GM12878 (cell line): ENCODE measurements around the gene ASB14. TPM values are rescaled to one million over a fixed set of nuclear protein-coding genes. Genes with fewer than 3 reads are reported as not detected.

ENCODE experiments used
- ASH2L ChIP-seq: fragments of 300-600, 200-600 bp; sonication (generic); IDR thresholded peaks from 2 replicates; pipeline ENCODE4 v1.6.1; 2017; ENCODE audit warnings: low read depth, mild to moderate bottlenecking, borderline replicate concordance
- CREM ChIP-seq: IDR thresholded peaks from 2 replicates; pipeline ENCODE4 v1.6.1; 2014; ENCODE audit warnings: antibody characterized with exemption, low read depth
- EED ChIP-seq: sonication (generic); IDR thresholded peaks from 2 replicates; pipeline ENCODE4 v1.6.1; 2016; ENCODE audit warnings: antibody characterized with exemption, low read depth
- GATAD2B ChIP-seq: fragments of 450-650 bp; conservative IDR thresholded peaks from 2 replicates; pipeline ENCODE4 v1.6.1; 2017; ENCODE audit warnings: low read depth, mild to moderate bottlenecking, moderate library complexity
- HDGF ChIP-seq: fragments of 450-650 bp; IDR thresholded peaks from 2 replicates; pipeline ENCODE4 v1.6.1; 2016; ENCODE audit warnings: antibody characterized with exemption
- KDM1A ChIP-seq: fragments of 200-600 bp; sonication (generic); IDR thresholded peaks from 2 replicates; pipeline ENCODE4 v1.6.1; 2016; ENCODE audit warnings: borderline replicate concordance
- NFXL1 ChIP-seq: fragments of 450-650 bp; IDR thresholded peaks from 2 replicates; pipeline ENCODE4 v1.6.1; 2017; ENCODE audit warnings: antibody characterized with exemption, mild to moderate bottlenecking, borderline replicate concordance
- NR2C1 ChIP-seq: fragments of 450-650 bp; IDR thresholded peaks from 2 replicates; pipeline ENCODE4 v1.6.1; 2017; ENCODE audit warnings: antibody characterized with exemption, mild to moderate bottlenecking, moderate library complexity
- NR2F1 ChIP-seq: fragments of 450-650 bp; conservative IDR thresholded peaks from 2 replicates; pipeline ENCODE4 v1.6.1; 2017; ENCODE audit warnings: mild to moderate bottlenecking
- RCOR1 ChIP-seq: conservative IDR thresholded peaks from 2 replicates; pipeline ENCODE4 v1.6.1; 2012; ENCODE audit warnings: low read depth, low read length, improper control_type of control experiment
- SIX5 ChIP-seq: IDR thresholded peaks from 2 replicates; pipeline ENCODE4 v1.6.1; 2011; ENCODE audit warnings: mild to moderate bottlenecking, low read depth, low read length, moderate library complexity; ENCODE audit not compliant: severe bottlenecking
- ZNF24 ChIP-seq: fragments of 450-650 bp; IDR thresholded peaks from 2 replicates; pipeline ENCODE4 v1.6.1; 2017; ENCODE audit warnings: antibody characterized with exemption, mild to moderate bottlenecking
- polyA plus RNA-seq, 11 experiments: library from polyadenylated mRNA; depleted of rRNA in 4 of 11; unstranded in 6 of 11; stranded (reverse) in 5 of 11; fragments of >200 nt; fragmentation: Nextera tagmentation in 4 of 11; fragmentation: Illumina TruSeq in 1 of 11; extraction: Ambion mirVana in 4 of 11; extraction: Trizol in 1 of 11; gene quantifications; 1 replicate in 1 of 11; 2 replicates in 10 of 11; pipeline versions ENCODE4 v1.2.1 to v1.2.3, GENCODE V29; 2011 to 2016; ENCODE audit warnings: inconsistent platforms in 2 of 11, missing spikeins in 2 of 11, low read depth in 1 of 11
- total RNA-seq, 4 experiments: library from RNA; depleted of rRNA in 3 of 4; stranded (reverse); fragments of >200 nt in 3 of 4; fragmentation: Illumina TruSeq in 1 of 4; extraction: Trizol in 1 of 4; gene quantifications; 2 replicates each; pipeline versions ENCODE4 v1.2.1 to v1.2.3, GENCODE V29; 2013 to 2021
- TF ChIP-seq, protein P1 (sequence below): fragments of 450-650 bp; IDR thresholded peaks from 2 replicates; pipeline ENCODE4 v1.6.1; 2017; ENCODE audit warnings: borderline replicate concordance
- TF ChIP-seq, protein P2 (sequence below): fragments of 150-350 bp; IDR thresholded peaks from 2 replicates; pipeline ENCODE4 v1.6.1; 2016; ENCODE audit warnings: low read depth, low read length
- TF ChIP-seq, protein P3 (sequence below): fragments of 450-650 bp; IDR thresholded peaks from 2 replicates; pipeline ENCODE4 v1.6.1; 2017; ENCODE audit warnings: mild to moderate bottlenecking, moderate library complexity
- TF ChIP-seq, protein P4 (sequence below): IDR thresholded peaks from 2 replicates; pipeline ENCODE4 v1.6.1; 2011; ENCODE audit warnings: mild to moderate bottlenecking, low read depth, low read length, moderate library complexity; ENCODE audit not compliant: insufficient replicate concordance

The ASB14 gene
- total and polyA plus RNA-seq, 10 of the 15 experiments (the other 5 are each of a cell fraction or from before 2014, with no cell fraction given), result 0.18 to 0.63 (median 0.21) TPM; not detected in 6

DNA sequence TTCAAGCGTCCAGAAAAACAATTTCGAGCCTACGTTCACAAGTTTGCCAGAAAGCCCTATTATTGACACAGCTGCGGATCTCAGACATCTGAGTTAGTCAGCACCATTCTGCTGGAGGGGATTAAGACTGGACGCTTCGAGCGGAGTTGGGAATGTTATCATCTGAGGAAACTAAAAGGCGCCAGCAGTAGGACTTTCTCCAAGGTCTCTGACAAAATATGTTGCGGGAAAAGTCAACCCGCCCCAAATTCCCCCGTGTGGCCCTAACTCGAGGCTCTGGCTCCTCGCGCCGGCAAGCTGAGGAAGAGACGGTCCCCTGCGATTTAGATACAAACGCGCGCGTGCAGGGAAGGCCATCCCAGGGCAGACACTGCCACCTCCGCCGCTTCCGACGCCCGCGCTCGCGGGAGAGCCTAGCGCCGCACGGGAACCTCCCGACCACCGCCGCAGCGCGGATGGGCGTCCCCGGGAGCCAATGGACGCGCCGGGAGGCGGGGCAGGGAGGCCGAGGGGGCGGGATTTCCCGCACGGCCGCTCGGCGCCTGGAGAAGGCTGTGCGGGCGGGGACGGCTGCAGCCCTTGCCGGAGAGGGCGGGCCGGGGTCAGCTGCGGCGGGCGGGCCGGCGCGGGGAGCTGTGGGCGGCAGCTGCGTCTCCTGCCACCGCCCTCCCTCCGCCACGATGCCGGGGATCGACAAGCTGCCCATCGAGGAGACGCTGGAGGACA is 65.1 kb downstream of the ASB14 start, which contains the start of gene APPL1 (continued):
- TF ChIP-seq GATAD2B, result no peak; the same call in 1 of the 2 replicates
- TF ChIP-seq, protein P1, sequence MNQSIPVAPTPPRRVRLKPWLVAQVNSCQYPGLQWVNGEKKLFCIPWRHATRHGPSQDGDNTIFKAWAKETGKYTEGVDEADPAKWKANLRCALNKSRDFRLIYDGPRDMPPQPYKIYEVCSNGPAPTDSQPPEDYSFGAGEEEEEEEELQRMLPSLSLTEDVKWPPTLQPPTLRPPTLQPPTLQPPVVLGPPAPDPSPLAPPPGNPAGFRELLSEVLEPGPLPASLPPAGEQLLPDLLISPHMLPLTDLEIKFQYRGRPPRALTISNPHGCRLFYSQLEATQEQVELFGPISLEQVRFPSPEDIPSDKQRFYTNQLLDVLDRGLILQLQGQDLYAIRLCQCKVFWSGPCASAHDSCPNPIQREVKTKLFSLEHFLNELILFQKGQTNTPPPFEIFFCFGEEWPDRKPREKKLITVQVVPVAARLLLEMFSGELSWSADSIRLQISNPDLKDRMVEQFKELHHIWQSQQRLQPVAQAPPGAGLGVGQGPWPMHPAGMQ, result no peak
- TF ChIP-seq EED, result peak; percentile 68
- TF ChIP-seq, protein P2, sequence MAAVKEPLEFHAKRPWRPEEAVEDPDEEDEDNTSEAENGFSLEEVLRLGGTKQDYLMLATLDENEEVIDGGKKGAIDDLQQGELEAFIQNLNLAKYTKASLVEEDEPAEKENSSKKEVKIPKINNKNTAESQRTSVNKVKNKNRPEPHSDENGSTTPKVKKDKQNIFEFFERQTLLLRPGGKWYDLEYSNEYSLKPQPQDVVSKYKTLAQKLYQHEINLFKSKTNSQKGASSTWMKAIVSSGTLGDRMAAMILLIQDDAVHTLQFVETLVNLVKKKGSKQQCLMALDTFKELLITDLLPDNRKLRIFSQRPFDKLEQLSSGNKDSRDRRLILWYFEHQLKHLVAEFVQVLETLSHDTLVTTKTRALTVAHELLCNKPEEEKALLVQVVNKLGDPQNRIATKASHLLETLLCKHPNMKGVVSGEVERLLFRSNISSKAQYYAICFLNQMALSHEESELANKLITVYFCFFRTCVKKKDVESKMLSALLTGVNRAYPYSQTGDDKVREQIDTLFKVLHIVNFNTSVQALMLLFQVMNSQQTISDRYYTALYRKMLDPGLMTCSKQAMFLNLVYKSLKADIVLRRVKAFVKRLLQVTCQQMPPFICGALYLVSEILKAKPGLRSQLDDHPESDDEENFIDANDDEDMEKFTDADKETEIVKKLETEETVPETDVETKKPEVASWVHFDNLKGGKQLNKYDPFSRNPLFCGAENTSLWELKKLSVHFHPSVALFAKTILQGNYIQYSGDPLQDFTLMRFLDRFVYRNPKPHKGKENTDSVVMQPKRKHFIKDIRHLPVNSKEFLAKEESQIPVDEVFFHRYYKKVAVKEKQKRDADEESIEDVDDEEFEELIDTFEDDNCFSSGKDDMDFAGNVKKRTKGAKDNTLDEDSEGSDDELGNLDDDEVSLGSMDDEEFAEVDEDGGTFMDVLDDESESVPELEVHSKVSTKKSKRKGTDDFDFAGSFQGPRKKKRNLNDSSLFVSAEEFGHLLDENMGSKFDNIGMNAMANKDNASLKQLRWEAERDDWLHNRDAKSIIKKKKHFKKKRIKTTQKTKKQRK, result no peak
- TF ChIP-seq ZNF24, result no peak
- TF ChIP-seq RCOR1, result no peak
- peak; percentile 96; the same call in 1 of the 2 replicates for TF ChIP-seq NR2F1
- peak; percentile 43 for TF ChIP-seq NR2C1
- TF ChIP-seq, protein P3, sequence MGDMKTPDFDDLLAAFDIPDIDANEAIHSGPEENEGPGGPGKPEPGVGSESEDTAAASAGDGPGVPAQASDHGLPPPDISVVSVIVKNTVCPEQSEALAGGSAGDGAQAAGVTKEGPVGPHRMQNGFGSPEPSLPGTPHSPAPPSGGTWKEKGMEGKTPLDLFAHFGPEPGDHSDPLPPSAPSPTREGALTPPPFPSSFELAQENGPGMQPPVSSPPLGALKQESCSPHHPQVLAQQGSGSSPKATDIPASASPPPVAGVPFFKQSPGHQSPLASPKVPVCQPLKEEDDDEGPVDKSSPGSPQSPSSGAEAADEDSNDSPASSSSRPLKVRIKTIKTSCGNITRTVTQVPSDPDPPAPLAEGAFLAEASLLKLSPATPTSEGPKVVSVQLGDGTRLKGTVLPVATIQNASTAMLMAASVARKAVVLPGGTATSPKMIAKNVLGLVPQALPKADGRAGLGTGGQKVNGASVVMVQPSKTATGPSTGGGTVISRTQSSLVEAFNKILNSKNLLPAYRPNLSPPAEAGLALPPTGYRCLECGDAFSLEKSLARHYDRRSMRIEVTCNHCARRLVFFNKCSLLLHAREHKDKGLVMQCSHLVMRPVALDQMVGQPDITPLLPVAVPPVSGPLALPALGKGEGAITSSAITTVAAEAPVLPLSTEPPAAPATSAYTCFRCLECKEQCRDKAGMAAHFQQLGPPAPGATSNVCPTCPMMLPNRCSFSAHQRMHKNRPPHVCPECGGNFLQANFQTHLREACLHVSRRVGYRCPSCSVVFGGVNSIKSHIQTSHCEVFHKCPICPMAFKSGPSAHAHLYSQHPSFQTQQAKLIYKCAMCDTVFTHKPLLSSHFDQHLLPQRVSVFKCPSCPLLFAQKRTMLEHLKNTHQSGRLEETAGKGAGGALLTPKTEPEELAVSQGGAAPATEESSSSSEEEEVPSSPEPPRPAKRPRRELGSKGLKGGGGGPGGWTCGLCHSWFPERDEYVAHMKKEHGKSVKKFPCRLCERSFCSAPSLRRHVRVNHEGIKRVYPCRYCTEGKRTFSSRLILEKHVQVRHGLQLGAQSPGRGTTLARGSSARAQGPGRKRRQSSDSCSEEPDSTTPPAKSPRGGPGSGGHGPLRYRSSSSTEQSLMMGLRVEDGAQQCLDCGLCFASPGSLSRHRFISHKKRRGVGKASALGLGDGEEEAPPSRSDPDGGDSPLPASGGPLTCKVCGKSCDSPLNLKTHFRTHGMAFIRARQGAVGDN, result peak; percentile 77; the same call in 1 of the 2 replicates
- no peak for TF ChIP-seq SIX5
- TF ChIP-seq HDGF, result no peak
- TF ChIP-seq, protein P4, sequence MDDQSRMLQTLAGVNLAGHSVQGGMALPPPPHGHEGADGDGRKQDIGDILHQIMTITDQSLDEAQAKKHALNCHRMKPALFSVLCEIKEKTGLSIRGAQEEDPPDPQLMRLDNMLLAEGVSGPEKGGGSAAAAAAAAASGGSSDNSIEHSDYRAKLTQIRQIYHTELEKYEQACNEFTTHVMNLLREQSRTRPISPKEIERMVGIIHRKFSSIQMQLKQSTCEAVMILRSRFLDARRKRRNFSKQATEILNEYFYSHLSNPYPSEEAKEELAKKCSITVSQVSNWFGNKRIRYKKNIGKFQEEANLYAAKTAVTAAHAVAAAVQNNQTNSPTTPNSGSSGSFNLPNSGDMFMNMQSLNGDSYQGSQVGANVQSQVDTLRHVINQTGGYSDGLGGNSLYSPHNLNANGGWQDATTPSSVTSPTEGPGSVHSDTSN, result peak; percentile 98
- TF ChIP-seq ASH2L, result no peak
- TF ChIP-seq KDM1A, result no peak
- TF ChIP-seq NFXL1, result no peak
- no peak for TF ChIP-seq CREM
